ENCODE data around the gene JHY. TPM values are rescaled to one million over a fixed set of nuclear protein-coding genes. Genes with fewer than 3 reads are reported as not detected.

The JHY gene
- 1 to 10 TPM; 2.1 to 4.8 TPM for total RNA-seq
- 4.5 TPM for polyA plus RNA-seq (2013, experiment 1 of 2)
- polyA plus RNA-seq (2013, experiment 2 of 2) = 5.0 TPM
- long read RNA-seq, experiment 1, partial matches to known transcripts = 0 of 1 reads
- long read RNA-seq, experiment 1, other reads (novel, unspliced or antisense) = 0 of 1 reads
- long read RNA-seq, experiment 2, transcript JHY-201 (9 exons, 3,147 nt) = major isoform, 6 of 14 reads
- long read RNA-seq, experiment 2, partial matches to known transcripts = 2 of 14 reads
- long read RNA-seq, experiment 2, other reads (novel, unspliced or antisense) = 6 of 14 reads
- long read RNA-seq, experiment 3, partial matches to known transcripts = 3 of 6 reads
- long read RNA-seq, experiment 3, other reads (novel, unspliced or antisense) = 1 of 6 reads
- long read RNA-seq, experiment 4, partial matches to known transcripts = 0 of 1 reads
- long read RNA-seq, experiment 4, other reads (novel, unspliced or antisense) = 0 of 1 reads

DNA sequence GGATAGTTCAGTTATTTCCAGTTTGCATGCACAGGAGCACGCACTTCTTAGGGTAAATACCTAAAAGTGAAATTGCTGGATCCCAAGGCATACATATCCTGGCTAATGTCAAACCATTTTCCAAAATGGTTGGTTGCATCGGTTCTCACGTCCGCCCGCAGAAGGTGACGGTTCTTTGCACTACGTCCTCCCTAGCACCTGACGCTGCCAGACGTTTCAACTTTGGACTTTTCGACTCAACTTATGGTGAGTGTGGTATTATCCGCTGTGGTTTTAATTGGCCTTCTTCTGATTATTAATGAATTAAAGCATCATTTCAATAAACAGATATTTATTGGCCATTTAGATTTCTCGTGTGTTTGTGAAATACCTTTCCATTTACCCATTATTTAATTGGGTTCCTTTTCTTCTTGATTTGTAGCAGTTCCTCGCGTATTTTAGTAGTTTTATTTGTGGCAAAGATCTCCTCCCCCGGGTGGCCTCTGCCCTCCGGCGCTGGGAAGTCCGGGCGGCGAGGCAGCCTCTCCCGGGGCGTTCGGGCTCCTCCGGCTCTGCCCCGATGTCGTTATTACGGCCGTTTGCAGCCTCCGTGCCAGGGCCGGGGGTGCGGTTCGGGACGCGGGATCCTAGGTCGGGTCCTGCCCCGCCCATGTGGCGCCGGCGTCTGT is at the start of gene JHY:
JHY (plus strand) TSS at position 571 of the 668 bp plus-strand sequence. CDS start 3,091 bp downstream, outside the sequence.
- H3K36me3 Mint-ChIP-seq (ENCODE audit: low read depth) = peaks cover 2% of the 10 kb centered on the region
- peak within 1 kb of the TSS; percentile 70 for H3K4me3 Mint-ChIP-seq
- no peaks in the 10 kb centered on the region for H3K36me3 ChIP-seq (ENCODE audit: control insufficient read depth, insufficient read depth, low read length)
- peaks cover 5% of the 10 kb centered on the region for H3K4me1 ChIP-seq (ENCODE audit: control insufficient read depth, insufficient read depth, low read length)
- TF ChIP-seq, protein P1, sequence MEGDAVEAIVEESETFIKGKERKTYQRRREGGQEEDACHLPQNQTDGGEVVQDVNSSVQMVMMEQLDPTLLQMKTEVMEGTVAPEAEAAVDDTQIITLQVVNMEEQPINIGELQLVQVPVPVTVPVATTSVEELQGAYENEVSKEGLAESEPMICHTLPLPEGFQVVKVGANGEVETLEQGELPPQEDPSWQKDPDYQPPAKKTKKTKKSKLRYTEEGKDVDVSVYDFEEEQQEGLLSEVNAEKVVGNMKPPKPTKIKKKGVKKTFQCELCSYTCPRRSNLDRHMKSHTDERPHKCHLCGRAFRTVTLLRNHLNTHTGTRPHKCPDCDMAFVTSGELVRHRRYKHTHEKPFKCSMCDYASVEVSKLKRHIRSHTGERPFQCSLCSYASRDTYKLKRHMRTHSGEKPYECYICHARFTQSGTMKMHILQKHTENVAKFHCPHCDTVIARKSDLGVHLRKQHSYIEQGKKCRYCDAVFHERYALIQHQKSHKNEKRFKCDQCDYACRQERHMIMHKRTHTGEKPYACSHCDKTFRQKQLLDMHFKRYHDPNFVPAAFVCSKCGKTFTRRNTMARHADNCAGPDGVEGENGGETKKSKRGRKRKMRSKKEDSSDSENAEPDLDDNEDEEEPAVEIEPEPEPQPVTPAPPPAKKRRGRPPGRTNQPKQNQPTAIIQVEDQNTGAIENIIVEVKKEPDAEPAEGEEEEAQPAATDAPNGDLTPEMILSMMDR (conservative IDR thresholded peaks at IDR 0.05) = no peak
- H3K4me1 Mint-ChIP-seq = peaks cover 13% of the 10 kb centered on the region
- peaks cover 21% of the 10 kb centered on the region for H3K27me3 ChIP-seq (ENCODE audit: control insufficient read depth, insufficient read depth, low read length, poor library complexity, severe bottlenecking)
- peaks cover 22% of the 10 kb centered on the region for H3K27me3 Mint-ChIP-seq (ENCODE audit: insufficient read depth)
- peak within 1 kb of the TSS; percentile 81 for H3K4me3 ChIP-seq (ENCODE audit: low read length)
- no peak within 1 kb of the TSS for H3K27ac ChIP-seq (ENCODE audit: low read depth, low read length)
- peak within 1 kb of the TSS; percentile 56 for H3K9ac ChIP-seq (ENCODE audit: extremely low read depth, low read length, poor library complexity, severe bottlenecking)
- no peaks in the 10 kb centered on the region for H3K9me3 ChIP-seq (ENCODE audit: control insufficient read depth, low read length)
- no peaks in the 10 kb centered on the region for H3K9me3 Mint-ChIP-seq
- WGBS, 2 experiments (ENCODE audit: insufficient coverage in 1 of 2, insufficient read length in 1 of 2) = 27 to 41% methylated on average over 19 to 38 of the region's 39 CpGs
- H3K27ac Mint-ChIP-seq = peak within 1 kb of the TSS; percentile 78
- DNase-seq = peak; percentile 84

DNA sequence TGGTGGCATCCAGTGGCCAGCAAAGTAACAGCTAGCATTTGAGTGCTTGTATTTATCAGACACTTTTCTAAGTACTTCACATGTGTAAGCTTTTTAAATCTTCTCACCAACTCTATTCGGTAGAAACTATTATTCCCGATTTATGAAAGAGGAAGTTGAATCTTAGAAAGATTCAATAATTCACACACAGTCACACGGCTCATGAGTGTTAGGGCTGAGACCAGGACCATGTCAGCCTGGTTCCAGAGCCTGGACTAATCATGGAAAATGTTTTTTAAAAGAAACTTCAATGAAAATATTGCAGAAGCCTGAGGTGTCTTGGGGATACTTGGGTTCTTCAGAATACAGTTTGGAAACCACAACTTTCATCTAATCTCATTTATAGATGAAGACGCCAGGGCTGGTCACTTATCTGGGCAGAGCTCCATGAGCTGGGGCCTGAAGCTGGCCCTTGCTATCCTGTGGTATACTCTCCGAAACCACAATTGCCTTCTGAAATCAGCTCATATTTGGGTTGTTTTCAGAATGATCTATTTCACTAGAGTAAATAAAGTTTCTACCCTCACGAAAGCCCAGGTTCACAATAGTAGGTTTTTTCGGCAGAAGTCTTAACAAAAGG is 48.6 kb upstream of the JHY start:
- no peak overlapping the region for H3K4me3 ChIP-seq (ENCODE audit: low read length)
- Mint-ChIP-seq H3K9me3 (peaks cover 9% of the 10 kb centered on the region), H3K36me3 (ENCODE audit: low read depth) (peaks cover 5% of the 10 kb centered on the region), H3K27me3 (ENCODE audit: insufficient read depth) (no peaks in the 10 kb centered on the region), H3K4me3 (no peak overlapping the region), H3K4me1 (peaks cover 46% of the 10 kb centered on the region), H3K27ac (no peak overlapping the region)
- DNase-seq = no peak
- no peaks in the 10 kb centered on the region for H3K27me3 ChIP-seq (ENCODE audit: control insufficient read depth, insufficient read depth, low read length, poor library complexity, severe bottlenecking)
- no peak overlapping the region for H3K9ac ChIP-seq (ENCODE audit: extremely low read depth, low read length, poor library complexity, severe bottlenecking)
- H3K4me1 ChIP-seq (ENCODE audit: control insufficient read depth, insufficient read depth, low read length) = no peaks in the 10 kb centered on the region
- no peaks in the 10 kb centered on the region for H3K9me3 ChIP-seq (ENCODE audit: control insufficient read depth, low read length)
- WGBS, 2 experiments (ENCODE audit: insufficient coverage in 1 of 2, insufficient read length in 1 of 2) = 94 to 96% methylated on average over 5 to 7 of the region's 7 CpGs
- no peak overlapping the region for H3K27ac ChIP-seq (ENCODE audit: low read depth, low read length)
- TF ChIP-seq, protein P1 (conservative IDR thresholded peaks at IDR 0.05) = no peak
- no peaks in the 10 kb centered on the region for H3K36me3 ChIP-seq (ENCODE audit: control insufficient read depth, insufficient read depth, low read length)

DNA sequence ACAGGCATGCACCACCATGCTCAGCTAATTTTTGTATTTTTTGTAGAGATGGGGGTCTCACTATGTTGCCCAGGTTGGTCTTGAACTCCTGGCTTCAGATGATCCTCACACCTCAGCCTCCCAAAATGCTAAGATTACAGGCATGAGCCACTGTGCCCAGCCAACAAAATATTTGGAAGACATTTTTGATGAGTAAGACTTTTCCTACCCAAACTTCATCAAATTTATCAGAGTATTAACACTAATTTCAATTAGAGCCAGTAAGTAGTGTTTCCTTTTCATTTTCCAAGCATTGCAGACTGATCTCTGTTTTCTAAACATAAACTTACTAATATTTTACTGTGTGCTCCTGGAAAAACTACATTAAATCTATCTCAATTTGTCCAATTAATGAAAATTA is 45.6 kb upstream of the JHY start:
- no peaks in the 10 kb centered on the region for H3K9me3 Mint-ChIP-seq
- Histone ChIP-seq H3K4me3 (ENCODE audit: low read length) (no peak overlapping the region), H3K9me3 (ENCODE audit: control insufficient read depth, low read length) (no peaks in the 10 kb centered on the region), H3K27ac (ENCODE audit: low read depth, low read length) (no peak overlapping the region), H3K9ac (ENCODE audit: extremely low read depth, low read length, poor library complexity, severe bottlenecking) (no peak overlapping the region), H3K4me1 (ENCODE audit: control insufficient read depth, insufficient read depth, low read length) (no peaks in the 10 kb centered on the region), H3K36me3 (ENCODE audit: control insufficient read depth, insufficient read depth, low read length) (no peaks in the 10 kb centered on the region), H3K27me3 (ENCODE audit: control insufficient read depth, insufficient read depth, low read length, poor library complexity, severe bottlenecking) (no peaks in the 10 kb centered on the region)
- H3K4me3 Mint-ChIP-seq = no peak overlapping the region
- H3K4me1 Mint-ChIP-seq = peaks cover 27% of the 10 kb centered on the region
- TF ChIP-seq, protein P1 (conservative IDR thresholded peaks at IDR 0.05) = no peak
- no peaks in the 10 kb centered on the region for H3K27me3 Mint-ChIP-seq (ENCODE audit: insufficient read depth)
- H3K36me3 Mint-ChIP-seq (ENCODE audit: low read depth) = no peaks in the 10 kb centered on the region
- DNase-seq = no peak
- no peak overlapping the region for H3K27ac Mint-ChIP-seq

Measured in endodermal cell (in vitro differentiated cells).